Stimulated activated CD4-positive, alpha-beta T cell treated with anti-CD3 and anti-CD28 coated beads, Interleukin-1b, Interleukin-23, amount 100 ng/mL, for 1 hour (primary cell): ENCODE results near the gene ARID1A.
"Not testable (repeated sequence)": the region's sequence is repeated elsewhere in the genome, so short reads cannot be mapped to it uniquely, and the experiment has no call there.

Experiments
- DNase-seq, 2 donors: peaks; one replicate each; pipeline ENCODE4 v3.0.0-alpha.2; 2020; ENCODE audit warnings: low read depth in 2 of 2

The ARID1A gene

GRCh38 chr1:26697978-26698849 is 2.4 kb downstream of the ARID1A start:
- DNase-seq, result no peak

- no peak for DNase-seq
Observed at GRCh38 chr1:26700711-26701110, 4.9 kb downstream of the ARID1A start.

GRCh38 chr1:26701266-26701994 is 5.6 kb downstream of the ARID1A start:
- no peak for DNase-seq

- no peak for DNase-seq
Observed at GRCh38 chr1:26701995-26702679, 6.3 kb downstream of the ARID1A start.

GRCh38 chr1:26702680-26703038 is 6.8 kb downstream of the ARID1A start:
- no peak for DNase-seq

- DNase-seq, result no peak
Observed at GRCh38 chr1:26703478-26703877, 7.7 kb downstream of the ARID1A start.

GRCh38 chr1:26704629-26705028 is 8.8 kb downstream of the ARID1A start:
- DNase-seq, result no peak

GRCh38 chr1:26705227-26705626 is 9.4 kb downstream of the ARID1A start:
- not testable (repeated sequence) for DNase-seq

GRCh38 chr1:26705788-26706311 is 10.0 kb downstream of the ARID1A start:
- no peak for DNase-seq

GRCh38 chr1:26706315-26706714 is 10.5 kb downstream of the ARID1A start:
- no peak for DNase-seq

GRCh38 chr1:26710811-26711210 is 15.0 kb downstream of the ARID1A start:
- DNase-seq, result no peak

- no peak for DNase-seq
Observed at GRCh38 chr1:26711777-26712176, 16.0 kb downstream of the ARID1A start.

- no peak for DNase-seq
Observed at GRCh38 chr1:26717017-26717491, 21.2 kb downstream of the ARID1A start.

- no peak for DNase-seq
Observed at GRCh38 chr1:26719205-26719604, 23.4 kb downstream of the ARID1A start.

- DNase-seq, result no peak
Observed at GRCh38 chr1:26721669-26722355, 26.0 kb downstream of the ARID1A start.

GRCh38 chr1:26723013-26723991 is 27.5 kb downstream of the ARID1A start:
- no peak for DNase-seq

- DNase-seq, result no peak
Observed at GRCh38 chr1:26724118-26724517, 28.3 kb downstream of the ARID1A start.

- DNase-seq, result no peak
Observed at GRCh38 chr1:26724926-26725325, 29.1 kb downstream of the ARID1A start.

- not testable (repeated sequence) for DNase-seq
Observed at GRCh38 chr1:26725904-26726303, 30.1 kb downstream of the ARID1A start.

GRCh38 chr1:26726784-26727183 is 31.0 kb downstream of the ARID1A start:
- DNase-seq, result no peak
